COR-L47 (cell line): Measurements from ENCODE around the gene CCDC170.

ENCODE experiments used
- DNase-seq: peaks from one replicate; lab custom pipeline; 2025; lab: John Stamatoyannopoulos, UW

Gene CCDC170

DNA sequence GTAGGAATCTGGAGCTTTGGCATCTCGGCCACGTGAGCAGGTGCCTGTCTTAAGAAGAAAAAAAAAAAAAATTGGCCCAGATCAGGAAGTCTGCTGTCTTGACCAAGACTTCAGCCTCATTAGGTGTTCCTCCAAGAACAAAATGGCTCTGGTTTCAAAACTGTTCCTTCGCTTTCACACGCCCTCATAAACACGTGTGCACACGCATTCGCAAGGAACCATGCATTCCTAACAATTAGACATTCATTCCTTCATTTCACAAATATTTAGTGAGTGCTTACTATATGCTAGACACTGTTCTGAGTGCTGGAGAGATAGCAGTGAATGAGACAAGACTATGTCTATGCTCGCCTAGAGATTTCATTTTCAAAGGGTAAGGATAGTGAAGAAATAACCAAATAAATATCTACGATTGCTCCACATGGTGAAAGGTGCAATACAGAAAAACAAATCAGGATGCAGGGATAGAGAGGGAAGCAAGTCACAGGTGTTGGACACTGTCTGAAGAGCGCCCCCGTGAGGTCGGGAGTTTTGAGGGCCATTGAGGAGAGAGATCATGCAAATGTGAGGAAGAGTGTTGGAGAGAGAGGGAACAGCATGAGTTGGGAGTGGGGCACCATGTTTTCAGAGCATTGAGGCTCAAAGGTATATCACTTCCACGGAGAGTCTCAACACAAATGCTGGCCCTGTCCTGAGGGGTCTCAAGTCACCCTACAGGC, 53.3 kb downstream of the CCDC170 start:
- DNase-seq: no peak

DNA sequence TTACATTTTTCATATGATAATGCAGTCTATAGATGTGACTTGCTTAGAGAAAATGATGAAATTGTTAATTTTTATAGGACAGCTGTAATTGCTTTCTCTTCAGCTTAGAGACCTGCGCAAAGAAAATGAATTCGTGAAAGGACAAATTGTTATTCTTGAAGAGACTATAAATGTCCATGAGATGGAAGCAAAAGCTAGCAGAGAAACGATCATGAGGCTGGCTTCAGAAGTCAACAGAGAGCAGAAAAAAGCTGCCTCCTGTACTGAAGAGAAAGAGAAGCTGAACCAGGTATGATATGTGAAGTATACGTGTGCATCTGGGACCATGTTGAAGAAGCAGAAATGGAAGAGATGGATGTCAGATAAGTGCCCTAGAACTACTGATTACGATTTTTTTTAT, 54.4 kb downstream of the CCDC170 start:
- no peak for DNase-seq

DNA sequence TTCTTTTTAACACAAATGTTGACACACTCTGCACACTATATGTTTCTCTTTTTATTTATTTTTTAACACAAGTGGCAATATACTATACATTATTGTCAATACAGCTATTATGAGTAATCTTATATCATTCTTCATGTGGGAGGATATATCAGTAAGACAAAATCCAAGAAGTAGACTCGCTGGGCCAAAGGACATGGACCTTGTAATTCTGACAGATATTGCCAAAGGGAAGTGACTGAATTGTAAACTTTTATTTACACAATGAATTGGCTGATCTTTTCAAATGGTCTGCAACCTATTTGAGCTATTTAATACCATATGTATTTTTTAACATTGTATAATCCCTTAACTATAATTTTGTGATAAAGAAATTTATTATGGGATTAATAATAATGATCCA, 56.0 kb downstream of the CCDC170 start:
- no peak for DNase-seq

DNA sequence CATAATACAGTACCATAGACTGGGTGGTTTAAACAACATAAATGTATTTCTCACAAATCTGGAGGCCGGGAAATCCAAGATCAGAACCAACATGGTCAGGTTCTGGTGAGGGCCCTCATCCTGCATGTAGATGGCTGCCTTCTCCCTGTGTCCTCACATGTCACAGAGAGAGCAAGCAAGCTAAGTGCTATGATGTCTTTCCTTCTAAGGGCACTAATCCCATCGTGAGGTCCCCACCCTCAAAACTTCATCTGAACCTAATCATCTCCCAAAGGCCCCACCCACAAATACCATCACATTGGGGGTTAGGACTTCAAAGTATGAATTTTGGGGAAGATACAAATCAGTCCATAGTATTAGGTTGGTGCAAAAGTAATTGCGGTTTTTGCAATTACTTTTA, 56.8 kb downstream of the CCDC170 start:
- no peak for DNase-seq

DNA sequence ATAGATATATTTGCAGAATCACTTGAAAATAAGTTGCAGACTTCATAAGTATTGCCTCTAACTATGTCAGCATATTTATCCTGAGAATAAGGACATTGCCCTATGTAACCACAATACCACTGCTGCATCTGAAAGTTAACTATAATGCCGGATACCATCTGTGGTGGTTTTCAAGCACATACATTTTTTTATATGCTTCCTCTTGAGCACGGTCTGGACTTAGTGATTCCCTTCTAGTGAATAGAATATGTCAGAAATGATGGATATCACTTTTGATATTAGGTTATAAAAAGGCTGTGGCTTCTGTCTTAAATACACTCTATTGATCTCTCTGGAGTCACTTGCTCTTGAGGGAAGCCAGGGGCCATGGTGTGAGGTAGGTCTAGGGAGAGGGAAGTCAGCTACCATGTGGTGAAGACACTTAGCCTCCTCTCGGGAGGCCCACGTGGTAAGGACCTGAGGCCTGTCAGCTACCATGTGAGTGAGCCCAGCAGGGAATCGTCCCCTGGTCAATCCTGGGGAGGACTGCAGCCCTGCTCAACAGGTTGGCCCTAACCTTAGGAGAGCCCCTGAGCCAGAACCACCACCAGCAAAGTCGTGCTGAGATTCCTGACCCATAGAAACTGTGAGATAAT, 57.5 kb downstream of the CCDC170 start:
- no peak for DNase-seq

DNA sequence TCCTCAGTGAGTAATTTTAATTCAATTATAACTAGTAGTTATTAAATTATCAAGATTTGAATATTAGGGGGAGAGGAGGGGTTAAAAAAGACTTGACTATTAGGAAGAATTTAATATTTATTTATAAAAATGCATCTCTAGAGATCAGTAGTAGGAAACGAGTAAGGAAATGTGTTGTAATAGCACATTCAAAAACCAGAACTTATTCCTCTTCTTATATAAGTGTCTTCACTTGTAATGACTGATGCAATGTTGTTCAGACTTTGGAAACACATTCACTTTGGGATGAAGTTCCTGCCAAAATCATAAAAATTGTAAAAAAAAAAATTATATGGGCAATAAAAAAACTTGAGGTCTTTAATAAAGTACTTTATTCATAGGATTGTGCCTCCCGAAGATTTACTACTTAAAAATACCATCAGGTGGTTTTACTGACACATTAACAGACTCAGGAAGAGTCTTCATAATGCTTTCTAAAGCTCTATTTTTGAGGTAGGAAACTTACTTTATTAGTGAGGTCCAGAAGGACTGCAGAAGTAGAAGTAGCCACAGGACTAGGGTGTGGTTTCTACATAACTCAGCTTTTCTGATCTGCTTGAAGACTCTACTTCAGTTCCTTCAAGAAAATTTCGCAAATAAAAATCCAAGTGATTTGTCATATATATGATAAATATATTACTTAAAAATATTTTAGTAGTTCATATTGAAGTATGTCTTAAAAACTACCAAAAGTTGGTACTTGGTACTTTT, 59.8 kb downstream of the CCDC170 start:
- no peak for DNase-seq

DNA sequence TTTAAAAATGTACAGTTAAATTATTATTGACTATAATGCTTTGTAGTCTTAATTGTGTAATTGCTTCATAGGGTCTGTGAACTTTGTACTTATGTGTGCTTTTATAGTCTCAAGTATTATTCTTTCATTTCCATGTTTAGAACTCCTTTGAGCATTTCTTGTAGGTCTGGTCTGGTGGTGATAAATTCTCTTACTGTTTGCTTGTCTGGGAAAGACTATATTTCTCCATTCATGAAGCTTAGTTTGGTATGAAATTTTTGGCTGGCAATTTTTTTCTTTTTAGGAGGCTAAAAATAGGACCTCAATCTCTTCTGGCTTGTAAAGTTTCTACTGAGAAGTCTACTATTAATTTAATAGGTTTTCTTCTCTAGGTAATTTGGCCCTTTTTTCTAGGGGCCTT, 67.4 kb downstream of the CCDC170 start:
- DNase-seq: no peak

DNA sequence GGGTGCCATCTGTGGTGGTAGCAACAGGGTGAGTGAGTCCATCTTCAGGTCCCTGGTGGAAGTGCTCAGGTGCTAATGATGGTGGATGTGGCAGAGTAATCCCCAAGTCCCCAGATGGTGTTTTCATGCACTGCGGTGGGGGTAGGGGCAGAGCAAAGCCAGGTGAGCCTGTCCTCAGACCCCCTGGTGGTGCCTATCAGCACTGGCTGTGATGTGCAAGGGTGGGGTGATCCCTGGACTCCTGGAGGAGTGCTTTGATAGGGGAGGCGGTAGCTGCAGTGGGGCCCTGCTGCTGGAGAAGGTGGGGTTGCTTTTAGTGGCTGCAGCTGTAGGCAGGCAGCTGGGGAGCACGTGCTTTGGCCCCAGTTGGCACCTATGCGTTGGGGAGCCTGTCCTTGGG, 70.8 kb downstream of the CCDC170 start:
- no peak for DNase-seq

DNA sequence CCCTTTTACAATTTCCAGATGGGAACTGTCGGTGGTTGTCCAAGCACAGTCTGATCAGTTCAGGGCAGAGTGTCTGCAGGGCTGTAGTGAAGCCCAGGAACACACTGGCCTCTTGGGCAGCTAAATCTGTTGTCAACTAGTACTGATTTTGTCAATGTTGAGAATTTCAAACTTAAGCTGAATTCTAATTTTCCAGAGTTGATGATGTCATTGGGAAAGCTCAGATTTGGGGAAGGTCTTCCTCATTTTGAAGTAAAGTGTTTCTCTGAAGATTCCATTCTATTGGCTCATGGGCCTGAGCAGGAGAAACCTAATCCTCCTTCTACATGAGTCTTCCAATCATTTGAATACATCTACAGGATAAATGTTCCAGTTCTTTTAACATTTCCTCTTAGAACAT, 72.1 kb downstream of the CCDC170 start:
- no peak for DNase-seq

DNA sequence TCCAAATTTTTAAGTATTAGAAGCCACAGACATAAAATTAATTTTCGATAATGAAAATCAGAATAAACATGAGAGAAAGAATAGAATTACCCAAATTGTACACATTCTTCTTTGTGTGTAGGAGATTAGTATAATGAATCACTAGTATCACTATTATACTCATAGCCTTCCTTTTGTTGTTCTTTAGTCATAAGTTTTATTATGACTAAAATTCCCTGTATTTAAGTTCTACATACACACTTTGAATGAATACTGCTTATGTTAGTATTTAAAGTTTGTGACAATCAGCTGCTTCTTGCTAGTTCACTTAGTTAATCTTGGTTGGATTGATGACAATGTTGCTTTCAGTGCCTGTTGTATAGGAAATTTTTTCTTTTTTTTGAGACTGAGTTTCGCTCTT, 72.7 kb downstream of the CCDC170 start:
- DNase-seq: no peak

DNA sequence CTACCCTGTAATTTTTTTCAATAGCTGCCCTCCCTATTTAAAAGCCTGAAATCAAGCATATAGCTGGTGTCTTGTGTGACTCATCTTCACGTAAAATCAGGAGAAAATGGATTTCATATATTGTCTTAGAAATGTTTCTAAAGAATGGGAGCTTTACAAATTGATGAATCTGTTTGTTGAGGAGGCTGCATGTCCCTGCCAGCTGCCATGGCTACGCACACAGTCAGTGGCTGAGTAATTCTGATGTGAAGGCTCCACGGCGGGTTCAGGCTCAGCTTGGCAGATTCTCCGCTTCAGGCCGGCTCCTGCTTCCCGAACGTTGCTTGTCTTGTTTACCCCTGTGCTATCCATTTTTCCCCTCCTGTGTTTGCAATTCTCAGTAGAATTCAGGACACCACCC, 82.8 kb downstream of the CCDC170 start:
- DNase-seq: no peak

DNA sequence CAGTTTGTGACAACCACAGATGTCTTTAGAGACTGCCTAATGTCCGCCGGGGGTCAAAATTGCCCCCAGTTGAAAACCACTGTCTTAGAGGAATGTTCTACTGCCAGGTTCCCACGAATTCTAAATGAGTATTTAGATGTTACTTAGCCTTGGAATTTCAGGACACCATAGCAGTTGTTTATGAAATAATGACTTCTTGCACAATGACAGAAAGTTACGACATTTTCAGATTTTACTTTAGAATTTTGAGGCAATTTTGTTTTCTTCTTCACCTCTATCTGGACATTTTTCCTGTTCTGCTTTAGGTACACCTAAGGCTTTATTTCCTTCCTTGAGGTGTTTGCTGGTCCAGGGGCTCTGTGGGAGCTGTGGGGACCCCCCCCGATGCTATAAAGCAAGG, 83.4 kb downstream of the CCDC170 start:
- no peak for DNase-seq

DNA sequence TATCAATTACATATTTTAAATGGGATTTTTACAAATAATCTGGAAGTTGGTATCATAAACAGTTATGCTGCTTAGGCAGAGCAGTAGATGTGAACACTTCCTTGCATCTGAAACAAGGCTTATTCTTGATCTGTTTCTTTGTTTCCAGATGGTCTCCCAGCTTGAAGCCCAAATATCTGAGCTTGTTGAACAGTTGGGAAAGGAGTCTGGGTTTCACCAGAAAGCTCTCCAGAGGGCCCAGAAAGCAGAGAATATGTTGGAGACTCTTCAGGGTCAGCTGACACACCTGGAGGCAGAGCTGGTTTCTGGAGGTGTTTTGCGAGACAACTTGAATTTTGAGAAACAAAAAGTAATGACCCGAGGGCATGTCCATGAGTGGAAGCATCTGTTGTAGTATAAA, 91.9 kb downstream of the CCDC170 start:
- DNase-seq: no peak

DNA sequence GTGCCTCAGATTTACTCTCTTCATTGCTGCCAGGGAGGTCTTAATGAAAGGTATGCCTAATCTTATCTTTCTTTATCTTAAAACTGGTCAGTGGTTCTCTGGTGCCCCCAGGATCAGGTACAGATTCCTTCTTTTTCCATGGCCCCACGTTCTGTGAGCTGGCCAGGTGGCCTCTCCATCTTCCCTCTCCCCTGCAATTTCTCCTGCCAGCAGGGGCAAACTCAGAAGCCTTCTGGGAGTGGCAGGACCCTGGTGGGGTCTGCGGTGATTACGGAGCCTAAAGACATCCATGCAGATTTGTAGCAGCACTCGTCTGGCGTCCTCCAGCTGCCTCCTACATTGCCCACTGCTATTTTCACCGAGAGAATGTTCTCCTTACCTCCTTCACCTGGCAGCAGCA, 95.8 kb downstream of the CCDC170 start:
- DNase-seq: no peak

DNA sequence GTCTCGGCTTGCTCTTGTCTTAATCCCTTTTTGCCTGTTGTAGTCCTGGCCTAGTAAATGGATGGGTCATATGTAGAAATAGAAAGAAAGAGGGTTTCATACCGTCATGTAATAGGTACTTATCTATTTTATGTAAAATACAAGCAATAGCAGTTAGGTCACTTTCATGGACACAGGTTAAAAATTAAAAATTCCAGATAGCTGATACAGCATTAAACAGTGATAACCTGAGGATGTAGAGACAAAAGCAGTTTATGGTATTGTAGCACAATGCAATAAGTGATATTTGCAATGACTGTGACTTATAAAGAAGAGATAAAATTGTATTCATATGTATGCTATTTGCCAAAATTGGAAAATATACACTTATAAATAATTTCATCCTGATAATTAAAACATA, 96.9 kb downstream of the CCDC170 start:
- no peak for DNase-seq

DNA sequence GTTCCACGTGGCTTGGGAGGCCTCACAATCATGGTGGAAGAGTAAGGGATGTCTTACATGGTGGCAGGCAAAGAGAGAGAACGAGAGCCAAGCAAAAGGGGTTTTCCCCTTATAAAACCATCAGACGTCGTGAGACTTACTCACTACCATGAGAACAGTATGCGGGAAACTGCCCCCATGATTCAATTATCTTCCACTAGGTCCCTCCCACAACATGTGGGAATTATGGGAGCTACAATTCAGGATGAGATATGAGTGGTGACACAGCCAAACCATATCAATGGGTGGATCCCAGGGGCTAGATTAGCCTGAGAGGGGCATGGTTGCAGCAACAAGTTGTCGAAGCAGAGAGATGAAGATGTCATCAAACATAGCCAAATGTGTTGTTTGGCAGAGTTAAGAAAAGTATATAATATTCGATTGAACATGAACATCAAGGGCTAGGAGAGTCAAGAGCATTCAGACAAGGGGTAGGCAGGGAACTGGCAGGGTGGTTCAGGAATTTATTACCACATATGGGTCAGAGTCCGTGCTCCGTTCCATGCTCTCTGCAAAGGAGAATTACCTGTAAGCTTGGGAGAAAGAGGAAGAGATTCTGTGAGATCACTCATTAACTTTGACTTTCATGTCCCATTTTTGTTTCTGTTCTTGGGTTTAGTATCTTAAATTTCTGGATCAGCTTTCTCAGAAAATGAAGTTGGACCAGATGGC, 98.8 kb downstream of the CCDC170 start:
- DNase-seq: no peak

DNA sequence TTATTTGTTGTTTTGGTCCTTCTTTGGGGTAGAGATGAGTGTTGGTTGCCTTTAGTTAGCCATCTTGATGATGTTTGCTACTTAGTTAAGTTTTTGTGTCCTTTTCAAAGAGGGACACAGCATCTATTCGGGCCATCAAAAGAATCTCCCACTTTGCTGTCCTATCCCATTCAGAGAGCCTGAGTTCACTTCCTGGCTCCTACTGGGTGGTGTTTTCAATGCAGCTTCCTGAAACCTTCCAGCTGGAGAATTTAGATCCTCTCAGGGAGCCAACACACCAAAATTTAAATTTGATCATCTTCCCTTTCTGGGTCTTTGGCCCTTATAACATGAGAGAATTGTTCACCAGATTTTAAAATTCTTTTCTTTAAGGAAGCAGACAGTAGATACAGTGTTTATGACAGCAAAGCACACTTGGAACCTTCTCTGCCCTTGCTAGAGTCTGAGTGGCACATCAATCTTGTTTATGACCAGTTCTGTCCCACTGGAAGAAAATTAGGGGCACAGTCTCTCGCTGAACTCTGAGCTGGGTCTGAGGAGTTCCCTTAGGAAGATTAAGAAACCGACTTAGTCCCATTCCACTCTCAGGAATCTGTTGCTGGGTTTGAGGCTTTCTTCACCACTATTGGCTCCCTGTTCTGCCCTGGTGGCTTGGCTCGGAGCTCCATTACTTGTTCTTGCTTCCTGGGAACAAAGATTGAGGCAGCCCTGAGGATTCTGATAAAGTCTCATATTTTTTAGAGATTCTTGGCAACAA, 115.5 kb downstream of the CCDC170 start:
- DNase-seq: no peak

DNA sequence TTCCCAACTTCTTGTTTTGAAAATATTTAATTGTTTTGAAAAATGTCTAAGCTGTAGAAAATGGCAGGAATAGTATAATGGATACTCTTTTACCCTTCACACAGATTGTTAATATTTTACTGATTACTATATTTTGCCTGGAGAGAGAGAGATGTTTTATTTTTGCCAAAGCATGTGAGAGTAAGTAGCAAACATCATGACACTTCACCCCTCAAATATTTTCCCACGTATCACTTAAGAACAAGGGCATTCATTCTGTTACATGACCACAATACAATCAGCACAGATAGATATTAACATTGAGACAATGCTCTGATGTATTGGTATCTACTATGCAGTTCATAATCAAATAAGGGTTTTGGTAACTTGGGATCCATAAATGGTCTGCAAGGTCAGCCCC, 116.5 kb downstream of the CCDC170 start:
- DNase-seq: no peak

DNA sequence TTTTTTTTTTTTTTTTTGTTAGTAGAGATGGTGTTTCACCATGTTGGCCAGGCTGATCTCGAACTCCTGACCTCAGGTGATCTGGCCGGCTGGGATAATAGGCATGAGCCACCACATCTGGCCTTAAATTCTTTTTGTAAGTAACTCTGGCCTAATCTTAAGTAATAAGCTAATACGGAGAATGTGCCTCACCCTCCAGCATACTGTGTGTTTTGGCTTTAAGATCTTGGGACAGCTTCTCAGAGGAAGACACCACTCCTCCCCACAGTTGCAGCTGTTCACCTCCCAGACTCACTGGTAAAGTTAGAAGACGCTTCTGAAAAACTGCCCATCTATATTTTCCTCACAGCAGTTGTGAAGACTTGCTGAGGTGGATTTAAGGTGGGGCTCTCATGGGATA, 120.8 kb downstream of the CCDC170 start:
- DNase-seq: no peak

DNA sequence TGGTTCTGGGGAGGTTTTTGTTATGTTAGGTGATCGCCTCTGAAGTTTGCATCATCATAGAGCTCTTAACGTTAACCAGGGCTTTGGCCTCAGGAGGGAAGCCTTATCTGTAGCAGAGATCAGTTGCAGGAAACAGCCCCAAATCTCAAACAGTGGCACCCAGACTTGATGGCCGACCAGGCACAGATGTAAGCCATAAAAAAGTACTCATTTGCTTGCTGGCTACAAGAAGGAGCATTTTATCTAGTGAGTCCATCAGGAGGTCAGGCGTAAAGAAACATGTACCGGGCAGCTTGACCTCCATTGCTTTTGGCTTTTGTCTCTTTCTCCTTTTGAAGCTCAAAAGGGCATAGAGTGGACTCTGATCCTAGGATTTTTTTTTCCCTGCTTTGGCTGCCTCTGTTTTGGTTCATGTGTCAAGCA, 122.3 kb downstream of the CCDC170 start:
- DNase-seq: no peak

DNA sequence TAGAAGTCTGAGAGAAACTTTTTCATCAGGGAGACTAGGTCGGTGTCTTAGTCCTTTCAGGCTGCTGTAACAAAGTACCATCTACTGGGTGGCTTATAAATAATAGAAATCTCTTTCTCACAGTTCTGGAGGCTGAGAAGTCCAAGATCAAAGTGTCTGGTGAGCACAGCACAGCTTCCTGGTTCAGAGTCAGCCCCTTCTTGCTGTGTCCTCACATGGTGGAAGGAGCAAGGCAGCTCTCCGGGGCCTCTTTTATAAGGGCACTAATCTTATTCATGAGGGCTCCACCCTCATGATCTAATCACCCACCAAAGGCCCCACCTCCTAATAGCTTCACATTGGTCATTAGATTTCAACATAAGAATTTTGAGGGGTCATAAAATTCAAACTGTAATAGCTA, 122.8 kb downstream of the CCDC170 start:
- DNase-seq: no peak

DNA sequence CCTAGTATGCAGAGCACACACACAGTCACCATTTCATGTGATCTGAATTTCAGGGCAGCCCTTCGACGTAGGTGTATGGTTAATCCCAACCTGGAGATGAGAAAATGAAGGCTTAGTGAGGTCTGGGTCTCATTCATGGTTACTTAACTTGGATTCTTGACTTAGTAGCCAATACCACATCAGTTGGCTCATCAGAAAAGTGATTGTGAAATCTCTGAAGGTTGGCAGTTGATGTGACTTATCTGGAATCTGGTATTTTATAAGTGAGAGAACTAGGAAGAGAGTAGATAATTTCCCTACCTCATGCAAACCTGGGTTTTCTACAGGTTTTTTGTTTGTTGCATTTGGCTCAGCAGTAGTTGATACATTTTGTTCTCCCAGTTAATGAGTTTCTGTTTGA, 123.7 kb downstream of the CCDC170 start:
- no peak for DNase-seq
